SW480 (cell line): Measurements from ENCODE around the gene VANGL1.

Experiments
- DNase-seq: peaks from one replicate; pipeline ENCODE4 v3.0.0-alpha.2; 2016; ENCODE audit warnings: low spot score

Gene VANGL1

DNA sequence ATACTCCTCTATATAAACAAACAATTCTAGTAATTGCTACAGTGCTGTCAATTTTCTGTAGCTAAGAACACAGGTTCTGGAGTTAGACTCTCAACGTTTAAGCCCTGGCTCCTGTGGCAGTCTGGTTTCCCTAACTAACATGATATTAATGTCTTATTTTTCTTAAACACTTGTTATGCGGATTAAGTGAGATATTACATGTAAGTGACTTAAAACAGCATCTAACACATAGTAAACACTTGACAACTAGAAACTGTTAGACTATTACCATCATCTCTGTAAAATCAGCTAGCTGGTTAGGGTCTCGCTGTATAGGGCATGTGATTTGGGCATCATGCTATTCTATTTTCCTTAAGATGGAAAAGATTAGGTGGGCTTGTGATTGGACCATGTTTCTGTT, 2.3 kb downstream of the VANGL1 start:
- DNase-seq = no peak

GRCh38 chr1:115647047-115647446, 5.3 kb downstream of the VANGL1 start:
- DNase-seq = no peak

DNA sequence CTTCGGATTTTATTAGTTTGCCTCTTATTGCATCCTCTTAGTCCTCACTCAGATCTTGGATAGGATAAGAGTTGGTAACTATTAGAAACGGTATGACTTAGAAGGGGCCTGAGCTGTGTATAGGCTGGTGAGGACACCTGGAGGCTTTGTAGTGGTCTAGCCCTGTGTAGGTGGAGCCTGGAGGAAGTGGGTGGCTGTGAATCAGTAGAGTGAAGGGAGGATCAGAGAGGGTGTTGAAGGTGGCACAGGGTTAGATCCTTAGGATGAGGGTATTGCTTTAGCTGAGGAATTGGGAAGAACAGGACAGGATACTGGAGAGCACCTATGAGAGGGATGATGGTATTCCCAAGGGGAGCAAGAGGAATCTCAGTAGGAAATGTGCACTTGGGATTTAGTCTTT, 5.7 kb downstream of the VANGL1 start:
- no peak for DNase-seq

DNA sequence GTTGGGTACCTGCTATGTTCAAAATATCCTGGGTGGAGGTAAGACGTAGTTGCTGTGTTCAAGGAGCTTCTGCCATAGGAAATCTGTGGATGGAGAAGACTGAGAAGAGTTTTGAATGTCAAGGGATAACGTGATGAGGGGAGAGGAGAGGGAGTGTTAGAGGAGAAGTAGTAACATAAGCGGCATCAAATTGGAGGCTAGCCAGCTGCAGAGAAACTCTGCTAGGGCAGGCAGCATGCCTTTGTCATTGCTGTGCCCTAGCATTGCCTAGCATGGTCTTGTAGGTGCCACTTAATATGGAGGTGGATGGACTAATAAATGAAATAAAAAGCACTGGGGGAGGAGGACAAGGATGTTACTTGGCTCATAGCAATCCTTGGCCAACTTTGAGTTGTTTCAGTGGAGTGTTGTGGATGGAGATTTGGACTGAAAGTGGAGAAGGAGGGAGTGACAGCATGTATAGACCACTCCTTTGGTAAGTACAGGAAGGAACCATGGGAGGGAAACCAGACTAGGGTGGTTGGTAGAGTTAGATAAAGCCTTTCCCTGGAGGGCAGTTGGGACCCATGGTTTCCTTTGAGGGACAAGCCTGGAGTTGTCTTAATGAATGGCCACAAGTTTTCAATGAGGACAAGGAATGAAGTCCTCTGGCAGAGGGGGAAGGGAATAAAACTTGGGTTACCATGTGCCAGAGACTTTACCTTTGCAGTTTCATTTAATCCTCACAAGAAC, 6.3 kb downstream of the VANGL1 start:
- no peak for DNase-seq

- DNase-seq = no peak
Measured at GRCh38 chr1:115648717-115649691, 7.2 kb downstream of the VANGL1 start.

GRCh38 chr1:115649964-115650363, 8.2 kb downstream of the VANGL1 start:
- DNase-seq = no peak

- no peak for DNase-seq
Measured at GRCh38 chr1:115650961-115651360, 9.2 kb downstream of the VANGL1 start.

GRCh38 chr1:115651391-115651790, 9.6 kb downstream of the VANGL1 start:
- DNase-seq = no peak

- DNase-seq = no peak
Measured at GRCh38 chr1:115652236-115652788, 10.5 kb downstream of the VANGL1 start.

- DNase-seq = no peak
Measured at GRCh38 chr1:115654125-115654524, 12.4 kb downstream of the VANGL1 start.

GRCh38 chr1:115654663-115655305, 13.0 kb downstream of the VANGL1 start:
- DNase-seq = no peak

- no peak for DNase-seq
Measured at GRCh38 chr1:115655306-115655663, 13.5 kb downstream of the VANGL1 start.

DNA sequence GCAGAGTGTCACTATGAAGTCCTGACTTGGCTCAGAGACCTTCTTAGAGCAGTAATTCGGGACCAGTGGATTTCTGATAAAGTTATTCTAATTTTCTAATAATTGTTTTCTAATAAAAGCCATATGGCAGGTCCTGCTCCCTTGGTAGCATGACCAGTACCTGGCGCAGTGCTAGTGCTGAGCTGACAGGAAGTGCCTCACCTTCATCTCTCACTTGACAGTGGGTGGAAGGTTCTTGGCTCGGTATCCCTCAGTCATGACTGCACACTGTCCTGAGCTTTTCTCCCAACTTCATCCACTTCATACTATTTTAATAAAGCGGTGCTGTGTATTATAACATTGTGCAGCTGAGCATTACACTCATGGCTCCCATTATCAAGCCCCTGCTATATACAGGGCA, 14.1 kb downstream of the VANGL1 start:
- DNase-seq = no peak

- DNase-seq = no peak
Measured at GRCh38 chr1:115656461-115657077, 14.8 kb downstream of the VANGL1 start.

DNA sequence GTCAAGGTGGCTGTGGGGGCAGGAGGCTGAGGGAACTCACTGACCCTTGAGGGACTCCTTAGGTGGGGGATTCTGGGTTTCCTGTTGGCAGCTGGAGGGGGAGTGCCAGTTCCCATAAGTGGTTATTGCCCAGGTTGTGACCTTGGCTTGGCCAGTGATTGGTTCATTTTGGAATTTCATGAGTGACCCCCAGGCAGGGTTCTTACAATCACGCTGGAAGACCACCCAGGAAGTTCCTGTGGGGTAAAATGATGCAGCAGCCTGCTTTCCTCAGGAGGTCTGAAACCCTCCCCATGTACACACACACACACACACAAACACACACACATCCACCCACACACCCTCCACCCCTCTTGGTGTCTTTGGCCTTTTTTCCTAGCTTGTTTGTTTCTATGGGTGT, 16.9 kb downstream of the VANGL1 start:
- DNase-seq = no peak

GRCh38 chr1:115660151-115660550, 18.4 kb downstream of the VANGL1 start:
- no peak for DNase-seq

DNA sequence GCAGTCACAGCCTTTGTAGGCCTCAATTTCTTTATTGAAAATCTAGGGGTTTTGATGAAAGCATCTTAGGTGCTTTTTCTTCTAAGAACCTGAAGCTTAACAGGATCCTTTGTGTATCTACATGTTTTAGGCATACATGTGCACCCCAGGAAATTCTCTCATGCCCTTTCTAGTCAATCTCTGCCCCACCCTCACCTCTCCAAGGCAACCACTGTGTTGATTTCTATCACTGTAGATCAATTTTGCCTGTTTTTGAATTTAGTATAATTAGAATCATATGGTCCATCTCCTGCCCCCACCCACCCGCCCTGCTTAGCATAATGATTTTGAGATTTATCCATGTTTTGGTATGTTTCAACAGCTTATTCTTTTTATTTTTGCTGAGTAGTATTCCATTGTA, 19.4 kb downstream of the VANGL1 start:
- DNase-seq = no peak

GRCh38 chr1:115665319-115666096, 23.7 kb downstream of the VANGL1 start:
- DNase-seq = peak; percentile 40

DNA sequence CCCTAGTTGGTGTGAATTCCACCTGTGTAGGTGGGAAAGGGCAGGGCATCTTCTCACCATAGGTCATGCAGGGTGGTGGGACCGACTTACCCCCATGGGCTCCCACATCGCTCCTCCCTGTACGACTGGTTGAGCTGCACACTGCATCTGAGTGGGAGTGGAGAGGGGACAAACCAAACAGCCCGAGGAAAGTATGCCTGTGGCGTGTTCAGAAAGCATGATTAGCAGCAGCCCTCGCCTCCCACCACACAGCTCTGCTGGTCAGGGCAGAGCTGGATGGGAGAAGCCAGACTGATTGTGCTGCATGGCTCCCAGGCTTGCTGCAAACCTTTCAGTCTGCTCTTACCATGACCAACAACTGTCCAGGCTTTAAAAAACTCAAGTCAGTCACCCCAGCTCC, 24.4 kb downstream of the VANGL1 start:
- DNase-seq = no peak

- DNase-seq = no peak
Measured at GRCh38 chr1:115666702-115667101, 24.9 kb downstream of the VANGL1 start.

DNA sequence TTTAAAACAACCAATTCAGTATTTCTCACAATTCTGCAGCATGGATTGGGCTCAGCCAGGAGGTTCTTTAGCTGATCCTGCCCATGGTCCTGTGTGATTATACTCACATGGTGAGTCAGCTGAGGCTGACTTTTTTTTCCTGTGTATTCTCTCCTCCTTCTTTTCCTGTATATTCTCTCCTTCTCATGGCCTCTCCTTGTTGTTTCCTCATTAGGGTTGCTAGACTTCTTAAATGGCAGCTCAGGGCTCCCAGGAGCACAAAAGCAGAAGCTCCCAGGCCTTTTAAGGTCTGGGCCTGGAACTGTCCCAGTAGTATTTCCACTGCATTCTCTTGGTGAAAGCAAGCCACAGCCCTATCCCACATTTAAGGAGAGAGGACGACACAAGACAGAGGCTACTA, 26.8 kb downstream of the VANGL1 start:
- peak; percentile 62 for DNase-seq
